ENCODE results near the gene ZNF619. TPM values are rescaled to one million over a fixed set of nuclear protein-coding genes. Genes with fewer than 3 reads are reported as not detected.
A peak's percentile ranks its signal among the peaks of the same experiment; 100 is the strongest.

ZNF619 gene
- polyA plus RNA-seq, 1 experiment = 3.0 TPM

- Histone ChIP-seq H3K36me3 (ENCODE audit: control insufficient read depth, insufficient read depth, low read length) (no peaks in the 10 kb centered on the region; the same call in 1 of the 2 replicates), H3K27me3 (ENCODE audit: control insufficient read depth, insufficient read depth, low read length) (no peaks in the 10 kb centered on the region), H3K4me3 (ENCODE audit: low read depth, low read length) (no peak overlapping the region)
- no peak for DNase-seq (ENCODE audit: low read depth)
- TF ChIP-seq CTCF (IDR thresholded peaks at IDR 0.05; ENCODE audit: insufficient read depth, low read depth, low read length) = no peak
- ChIA-PET POLR2A (no interaction called here), CTCF (no interaction called here)
Observed at GRCh38 chr3:40494698-40495097, 17.8 kb downstream of the ZNF619 start.

GRCh38 chr3:40497288-40497687, 20.4 kb downstream of the ZNF619 start:
- H3K27me3 ChIP-seq (ENCODE audit: control insufficient read depth, insufficient read depth, low read length) = no peaks in the 10 kb centered on the region
- ChIA-PET POLR2A (no interaction called here), CTCF (no interaction called here)
- H3K36me3 ChIP-seq (ENCODE audit: control insufficient read depth, insufficient read depth, low read length) = no peaks in the 10 kb centered on the region
- no peak overlapping the region for H3K4me3 ChIP-seq (ENCODE audit: low read depth, low read length)
- no peak for DNase-seq (ENCODE audit: low read depth)
- no peak for TF ChIP-seq CTCF (IDR thresholded peaks at IDR 0.05; ENCODE audit: insufficient read depth, low read depth, low read length)

GRCh38 chr3:40499952-40500351, 23.0 kb downstream of the ZNF619 start:
- Histone ChIP-seq H3K36me3 (ENCODE audit: control insufficient read depth, insufficient read depth, low read length) (no peaks in the 10 kb centered on the region), H3K4me3 (ENCODE audit: low read depth, low read length) (no peak overlapping the region), H3K27me3 (ENCODE audit: control insufficient read depth, insufficient read depth, low read length) (no peaks in the 10 kb centered on the region)
- DNase-seq (ENCODE audit: low read depth) = no peak
- no peak for TF ChIP-seq CTCF (IDR thresholded peaks at IDR 0.05; ENCODE audit: insufficient read depth, low read depth, low read length)
- ChIA-PET POLR2A (no interaction called here), CTCF (no interaction called here)

GRCh38 chr3:40502034-40502433, 25.1 kb downstream of the ZNF619 start:
- ChIA-PET POLR2A (no interaction called here), CTCF (interaction anchor here (2.2 kb wide), 1 partner anchor 25 kb away, joined by 4 read pairs; the partner anchor contains the start of gene ZNF619)
- Histone ChIP-seq H3K27me3 (ENCODE audit: control insufficient read depth, insufficient read depth, low read length) (no peaks in the 10 kb centered on the region), H3K36me3 (ENCODE audit: control insufficient read depth, insufficient read depth, low read length) (no peaks in the 10 kb centered on the region), H3K4me3 (ENCODE audit: low read depth, low read length) (no peak overlapping the region)
- no peak for TF ChIP-seq CTCF (IDR thresholded peaks at IDR 0.05; ENCODE audit: insufficient read depth, low read depth, low read length)
- DNase-seq (ENCODE audit: low read depth) = no peak

- ChIA-PET POLR2A (interaction anchor here (0.6 kb wide), 1 partner anchor 695 kb away, joined by 5 read pairs; no protein-coding TSS in a partner anchor), CTCF (interaction anchor here (1.0 to 1.1 kb wide), 2 partner anchors 19 to 27 kb away, joined by 3 to 4 read pairs; partner anchors contain the start of gene ZNF621)
- DNase-seq (ENCODE audit: low read depth) = peak; percentile 95
- Histone ChIP-seq H3K36me3 (ENCODE audit: control insufficient read depth, insufficient read depth, low read length) (no peaks in the 10 kb centered on the region), H3K4me3 (ENCODE audit: low read depth, low read length) (no peak overlapping the region), H3K27me3 (ENCODE audit: control insufficient read depth, insufficient read depth, low read length) (no peaks in the 10 kb centered on the region)
- no peak for TF ChIP-seq CTCF (IDR thresholded peaks at IDR 0.05; ENCODE audit: insufficient read depth, low read depth, low read length)
Observed at GRCh38 chr3:40504636-40505430, 27.9 kb downstream of the ZNF619 start.
